GM10847 (cell line): ENCODE data around the gene PLPP4.

Experiments used
- POLR2A ChIP-seq: IDR thresholded peaks from 2 replicates; pipeline ENCODE4 v1.6.1; 2011; ENCODE audit not compliant: insufficient read length; ENCODE audit errors: extremely low read depth

Gene PLPP4

GRCh38 chr10:120593693-120594092 is 136.7 kb downstream of the PLPP4 start:
- TF ChIP-seq POLR2A: no peak

GRCh38 chr10:120597902-120598301 is 140.9 kb downstream of the PLPP4 start:
- no peak for TF ChIP-seq POLR2A

GRCh38 chr10:120598386-120598785 is 141.4 kb downstream of the PLPP4 start:
- TF ChIP-seq POLR2A: no peak

- TF ChIP-seq POLR2A: no peak
Measured at GRCh38 chr10:120599200-120599724, 142.2 kb downstream of the PLPP4 start.

GRCh38 chr10:120600871-120601649 is 144.0 kb downstream of the PLPP4 start:
- TF ChIP-seq POLR2A: no peak

- no peak for TF ChIP-seq POLR2A
Measured at GRCh38 chr10:120601999-120602398, 145.0 kb downstream of the PLPP4 start.

GRCh38 chr10:120605410-120605809 is 148.4 kb downstream of the PLPP4 start:
- no peak for TF ChIP-seq POLR2A

GRCh38 chr10:120606051-120606764 is 149.2 kb downstream of the PLPP4 start:
- TF ChIP-seq POLR2A: no peak

- no peak for TF ChIP-seq POLR2A
Measured at GRCh38 chr10:120607016-120607709, 150.1 kb downstream of the PLPP4 start.

GRCh38 chr10:120607710-120608703 is 151.0 kb downstream of the PLPP4 start:
- no peak for TF ChIP-seq POLR2A

GRCh38 chr10:120609006-120609405 is 152.0 kb downstream of the PLPP4 start:
- TF ChIP-seq POLR2A: no peak

- TF ChIP-seq POLR2A: no peak
Measured at GRCh38 chr10:120610791-120611190, 153.8 kb downstream of the PLPP4 start.

- TF ChIP-seq POLR2A: no peak
Measured at GRCh38 chr10:120612756-120613155, 155.7 kb downstream of the PLPP4 start.

GRCh38 chr10:120613180-120613579 is 156.2 kb downstream of the PLPP4 start:
- no peak for TF ChIP-seq POLR2A
